GM19099 (cell line): Measurements from ENCODE around the gene PRR22.

Experiments
- POLR2A ChIP-seq: IDR thresholded peaks from 3 replicates; pipeline ENCODE4 v1.6.1; 2011; ENCODE audit warnings: low read depth; ENCODE audit not compliant: insufficient read length; ENCODE audit errors: extremely low read depth

The PRR22 gene

GRCh38 chr19:5788422-5788821, 3.9 kb upstream of the PRR22 start:
- no peak for TF ChIP-seq POLR2A

GRCh38 chr19:5787409-5788182, 3.0 kb upstream of the PRR22 start:
- no peak for TF ChIP-seq POLR2A

DNA sequence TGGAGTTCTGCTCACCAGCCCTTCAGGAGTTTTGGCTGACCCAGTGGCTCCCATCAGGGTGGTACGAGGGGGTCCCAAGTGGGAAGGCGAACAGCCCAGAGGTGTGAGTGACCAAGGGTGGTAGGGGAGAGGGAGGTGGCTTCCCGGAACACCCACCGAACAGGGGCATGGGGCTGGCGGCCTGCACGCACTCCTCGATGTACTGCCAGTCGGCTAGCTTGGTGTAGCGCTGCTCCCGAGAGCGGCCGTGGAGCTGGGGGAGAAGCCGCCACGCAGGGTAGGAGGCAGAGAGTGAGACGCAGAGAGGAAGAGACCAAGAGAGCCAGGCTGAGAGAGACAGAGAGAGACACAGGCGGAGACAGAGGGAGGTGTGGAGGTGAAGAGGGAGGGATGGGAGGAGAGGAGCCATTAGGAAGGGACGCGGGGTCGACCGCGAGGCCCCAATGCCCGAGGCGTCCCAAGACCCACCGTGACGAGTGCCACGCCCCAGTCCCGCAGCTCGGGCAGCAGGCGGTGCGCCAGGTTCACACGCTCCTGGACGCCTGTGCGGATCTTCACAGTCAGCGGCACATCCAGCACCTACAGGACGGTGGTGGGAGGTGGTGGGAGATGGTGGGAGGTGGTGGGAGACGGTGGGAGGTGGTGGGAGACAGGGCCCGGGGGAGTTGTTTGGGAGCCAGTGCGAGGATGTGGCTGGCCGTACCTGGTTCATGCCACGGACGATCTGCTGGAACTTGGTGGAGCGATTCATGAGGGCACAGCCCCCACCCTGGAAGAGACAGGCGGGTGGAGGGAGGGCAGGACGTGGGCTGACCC, 2.3 kb upstream of the PRR22 start:
- TF ChIP-seq POLR2A = no peak

DNA sequence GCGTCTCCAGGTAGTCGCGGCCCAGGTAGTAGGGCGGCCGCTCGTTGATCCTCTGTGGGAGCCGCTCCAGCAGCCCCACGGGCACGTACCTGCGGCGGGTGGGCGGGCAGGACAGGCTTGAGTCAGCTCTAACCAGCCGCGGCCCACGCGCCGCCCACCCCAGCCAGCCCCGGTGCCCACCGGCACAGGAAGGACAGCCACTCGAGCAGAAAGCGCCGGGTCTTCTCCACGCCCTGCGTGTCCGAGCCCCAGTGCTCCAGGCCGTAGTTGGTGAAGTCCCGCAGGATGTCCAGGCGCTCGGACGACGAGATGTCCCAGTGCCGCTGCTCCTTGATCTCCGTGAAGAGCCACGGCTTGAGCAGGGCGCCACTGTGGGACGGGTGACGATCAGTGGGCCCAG, 877 bp upstream of the PRR22 start:
- no peak for TF ChIP-seq POLR2A

DNA sequence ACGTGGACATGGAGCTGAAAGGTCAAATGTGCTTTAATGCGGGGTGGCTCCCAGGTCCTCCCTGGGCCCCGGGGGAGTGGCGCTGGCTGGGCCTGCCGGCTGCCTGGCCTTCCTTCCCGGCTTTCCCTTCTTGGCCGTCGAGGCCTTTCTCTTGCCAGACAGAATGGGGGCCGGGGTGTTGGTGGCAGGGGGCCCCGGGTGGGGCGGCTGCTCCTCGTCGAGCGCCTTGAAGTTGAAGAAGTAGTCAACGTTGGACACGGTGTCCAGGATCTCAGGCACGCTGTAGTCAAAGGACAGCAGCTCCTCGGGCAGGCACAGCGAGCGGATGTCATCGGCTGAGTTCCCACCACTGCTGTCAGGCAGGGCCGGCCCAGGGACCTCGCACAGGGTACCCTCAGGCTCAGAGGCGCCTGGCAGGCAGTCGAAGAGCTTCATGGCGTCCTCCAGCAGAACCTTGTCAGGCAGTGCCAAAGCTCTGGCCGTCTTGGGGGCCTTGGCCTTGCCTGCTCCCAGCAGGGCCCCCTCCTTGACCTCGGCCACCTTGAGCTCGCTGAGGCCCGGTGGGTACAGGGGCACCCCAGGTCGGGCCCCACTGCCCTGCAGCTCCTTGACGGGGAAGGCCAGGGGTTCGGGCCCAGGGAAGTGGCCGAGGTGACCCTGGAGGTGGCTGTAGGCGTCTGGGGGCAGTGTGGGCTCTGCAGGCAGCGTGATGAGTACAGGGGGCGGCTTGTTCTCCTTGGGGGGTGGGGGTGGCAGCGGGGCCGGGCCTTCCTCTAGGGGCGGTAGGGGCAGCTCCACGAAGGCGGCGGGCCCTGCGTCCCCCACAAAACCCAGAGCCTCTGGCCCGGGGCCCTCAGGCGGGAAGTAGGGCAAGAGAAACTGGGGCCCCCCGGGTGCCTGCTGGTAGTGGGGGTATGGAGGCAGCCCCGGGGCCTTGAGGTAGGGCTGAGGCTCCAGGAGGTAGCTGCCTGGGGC, 1.3 kb downstream of the PRR22 start:
- TF ChIP-seq POLR2A = no peak

DNA sequence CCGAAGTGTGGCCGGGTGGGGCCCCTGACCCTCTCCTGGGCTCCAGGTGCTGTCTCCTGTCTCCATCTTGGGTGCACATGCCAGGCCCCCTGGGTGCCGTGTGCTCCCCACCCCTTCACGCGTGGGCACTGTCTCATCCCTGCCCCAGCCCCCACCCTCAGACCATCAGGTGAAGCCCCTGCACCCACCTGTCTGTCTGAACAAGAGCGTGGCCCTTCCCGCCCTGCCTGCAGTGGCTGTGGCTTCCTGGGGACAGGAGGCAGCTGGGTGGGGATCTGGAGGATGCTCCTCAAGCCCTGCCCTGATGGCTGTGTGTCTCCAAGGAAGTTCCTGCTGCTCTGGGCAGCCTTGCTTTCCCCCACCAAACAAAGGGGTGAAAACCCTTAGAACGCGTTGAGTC, 2.2 kb downstream of the PRR22 start:
- TF ChIP-seq POLR2A = no peak

- no peak for TF ChIP-seq POLR2A
These were observed 6.1 kb downstream of the PRR22 start for GRCh38 chr19:5778402-5778801.

DNA sequence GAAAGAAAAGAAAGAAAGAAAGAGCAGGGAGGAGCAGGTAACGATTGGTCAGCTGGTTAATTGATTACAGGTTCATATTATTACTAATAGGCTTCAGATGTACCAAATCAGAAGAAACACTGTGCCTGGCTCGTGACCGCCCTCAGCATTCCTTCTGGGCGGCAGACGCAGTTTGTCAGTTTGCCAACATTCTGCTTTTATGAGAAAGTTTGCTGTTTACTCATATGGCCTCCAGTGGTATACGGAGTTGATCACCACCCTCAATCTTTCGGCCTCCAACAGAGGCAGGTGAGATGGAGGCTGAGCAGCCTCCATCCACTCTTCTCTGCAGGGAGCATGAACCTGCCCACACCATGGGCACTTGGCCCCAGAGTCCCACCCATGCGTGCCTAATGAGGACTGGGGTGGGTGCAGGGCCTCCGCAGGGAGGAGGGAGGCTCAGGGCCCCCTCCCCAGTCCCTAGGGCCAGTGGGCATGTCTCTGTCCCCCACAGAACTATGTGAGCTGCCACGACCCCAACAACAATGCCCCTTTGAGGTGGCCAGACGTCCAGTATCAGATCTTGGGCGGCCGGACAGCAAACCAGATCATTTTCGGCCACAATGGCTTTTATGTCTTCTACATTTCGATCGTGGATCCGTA, 8.8 kb downstream of the PRR22 start:
- no peak for TF ChIP-seq POLR2A

DNA sequence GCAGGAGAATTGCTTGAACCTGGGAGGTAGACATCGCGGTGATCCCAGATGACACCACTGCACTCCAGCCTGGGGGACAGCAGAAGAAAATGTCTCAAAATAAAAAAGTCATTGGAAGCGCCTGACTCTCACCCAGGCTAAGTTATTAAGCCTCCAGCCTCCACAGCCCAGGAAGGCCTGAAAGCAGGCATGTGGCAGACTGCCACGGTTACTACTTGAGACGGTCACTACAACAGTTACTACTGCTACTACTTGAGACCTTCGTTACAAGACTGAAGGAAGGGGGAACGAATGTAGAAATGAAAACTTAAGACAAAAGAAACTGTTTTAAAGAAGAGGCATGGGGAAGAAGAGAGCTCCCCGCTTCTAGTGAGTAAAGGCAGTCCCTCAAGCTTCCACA, 9.6 kb downstream of the PRR22 start:
- TF ChIP-seq POLR2A = no peak

- TF ChIP-seq POLR2A = no peak
These were observed 11.3 kb downstream of the PRR22 start for GRCh38 chr19:5773276-5773675.

- TF ChIP-seq POLR2A = no peak
These were observed 12.1 kb downstream of the PRR22 start for GRCh38 chr19:5772416-5772815.

- TF ChIP-seq POLR2A = no peak
These were observed 16.6 kb downstream of the PRR22 start for GRCh38 chr19:5767949-5768348.

GRCh38 chr19:5765220-5765619, 19.3 kb downstream of the PRR22 start:
- TF ChIP-seq POLR2A = no peak

DNA sequence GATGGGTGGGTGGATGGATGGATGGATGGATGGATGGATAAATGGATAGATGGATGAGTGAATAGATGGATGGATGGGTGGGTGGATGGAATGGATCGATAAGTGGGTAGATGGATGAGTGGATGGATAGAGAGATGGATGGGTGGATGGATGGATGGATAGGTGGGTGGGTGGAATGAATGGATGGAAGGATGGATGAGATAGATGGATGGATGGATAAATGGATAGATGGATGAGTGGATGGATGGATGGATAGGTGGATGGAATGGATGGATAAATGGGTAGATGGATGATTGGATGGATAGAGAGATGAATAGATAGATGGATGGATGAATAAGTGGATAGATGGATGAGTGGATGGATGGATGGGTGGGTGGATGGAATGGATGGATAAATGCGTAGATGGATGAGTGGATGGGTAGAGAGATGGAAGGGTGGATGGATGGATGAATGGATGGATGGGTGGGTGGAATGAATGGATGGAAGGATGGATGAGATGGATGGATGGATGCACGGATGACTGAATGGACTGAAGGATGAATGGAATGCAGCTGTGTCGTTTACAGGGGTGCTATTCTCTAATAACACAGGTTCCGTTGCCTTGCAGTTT, 21.8 kb downstream of the PRR22 start:
- TF ChIP-seq POLR2A = no peak

DNA sequence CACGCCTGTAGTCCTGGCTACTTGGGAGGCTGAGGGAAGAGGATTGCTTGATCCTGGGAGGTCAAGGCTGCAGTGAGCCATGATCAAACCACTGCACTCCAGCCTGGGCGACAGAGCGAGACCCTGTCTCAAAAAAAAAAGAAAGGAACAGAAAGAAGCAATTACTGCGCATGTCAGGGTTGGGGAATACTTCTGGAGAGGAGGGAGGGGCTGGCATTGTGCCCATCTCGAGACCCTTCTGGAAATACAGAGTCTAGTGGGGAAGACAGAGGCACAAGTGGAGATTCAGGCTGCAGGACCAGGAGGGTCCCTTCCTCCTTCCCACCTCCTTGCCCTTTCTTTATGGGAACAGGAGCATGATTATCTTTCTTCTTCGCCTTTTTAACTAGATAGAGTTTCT, 30.8 kb downstream of the PRR22 start:
- no peak for TF ChIP-seq POLR2A

- no peak for TF ChIP-seq POLR2A
These were observed 32.8 kb downstream of the PRR22 start for GRCh38 chr19:5751709-5752108.
